AG04450 (cell line): ENCODE measurements around the gene LRRC72. TPM values are rescaled to one million over a fixed set of nuclear protein-coding genes. Genes with fewer than 3 reads are reported as not detected.

ENCODE experiments used
- CTCF ChIA-PET: fragments of 300-600, 350-600 bp; formaldehyde crosslinking; extraction: SDS; loops from one replicate; lab custom pipeline; 2022; ENCODE audit warnings: antibody characterized with exemption, inconsistent platforms; lab: Charles Lee
- POLR2A ChIA-PET: fragments of 350-600 bp; formaldehyde crosslinking; extraction: SDS; loops from one replicate; lab custom pipeline; 2021; ENCODE audit warnings: antibody characterized with exemption, inconsistent platforms; lab: Yijun Ruan, JAX
- DNase-seq: peaks from one replicate; pipeline ENCODE4 v3.0.0-alpha.2; 2011; ENCODE audit warnings: low read depth, low spot score
- H3K27ac ChIP-seq: one replicate; pipeline ENCODE4 v1.5.1; 2012; ENCODE audit warnings: low read depth, low read length, control low read depth
- H3K27me3 ChIP-seq: one replicate; pipeline ENCODE4 v1.6.0; 2012; ENCODE audit warnings: low read length; ENCODE audit not compliant: control insufficient read depth, insufficient read depth
- H3K4me3 ChIP-seq: 2 replicates; pipeline ENCODE4 v1.5.1; 2011; ENCODE audit warnings: mild to moderate bottlenecking, low read depth, low read length, control low read depth
- H3K9me3 ChIP-seq: 2 replicates; pipeline ENCODE4 v1.5.1; 2012; ENCODE audit warnings: low read length; ENCODE audit not compliant: control insufficient read depth, insufficient read depth
- CTCF ChIP-seq: IDR thresholded peaks from 2 replicates; pipeline ENCODE4 v1.5.1; 2011; ENCODE audit warnings: low read depth, low read length, control low read depth, inconsistent platforms
- polyA plus RNA-seq: library from polyadenylated mRNA; depleted of rRNA; stranded (reverse); fragments of >200 nt; gene quantifications from 2 replicates; pipeline ENCODE4 v1.2.3, GENCODE V29; 2011

The LRRC72 gene
- polyA plus RNA-seq, 1 experiment: not detected

- no peak for DNase-seq
- Histone ChIP-seq H3K27me3 (no peaks in the 10 kb centered on the region), H3K9me3 (peaks cover 7% of the 10 kb centered on the region), H3K27ac (no peak overlapping the region), H3K4me3 (no peak overlapping the region)
- POLR2A ChIA-PET: no interaction called here
- CTCF ChIA-PET: no interaction called here
- no peak for TF ChIP-seq CTCF
Measured at GRCh38 chr7:16583834-16584233, 57.2 kb downstream of the LRRC72 start.

GRCh38 chr7:16585540-16585939 is 58.9 kb downstream of the LRRC72 start:
- H3K27me3 ChIP-seq: no peaks in the 10 kb centered on the region
- ChIA-PET POLR2A (no interaction called here), CTCF (interaction anchor here (0.9 kb wide), 1 partner anchor 21 kb away, joined by 3 read pairs; no protein-coding TSS in a partner anchor)
- TF ChIP-seq CTCF: no peak
- H3K27ac ChIP-seq: no peak overlapping the region
- no peak for DNase-seq
- H3K9me3 ChIP-seq: peaks cover 7% of the 10 kb centered on the region
- H3K4me3 ChIP-seq: no peak overlapping the region

- H3K9me3 ChIP-seq: peaks cover 7% of the 10 kb centered on the region
- no peak for DNase-seq
- H3K4me3 ChIP-seq: no peak overlapping the region
- H3K27ac ChIP-seq: no peak overlapping the region
- ChIA-PET CTCF (interaction anchor here (0.9 kb wide), 1 partner anchor 22 kb away, joined by 3 read pairs; no protein-coding TSS in a partner anchor), POLR2A (no interaction called here)
- TF ChIP-seq CTCF: no peak
- H3K27me3 ChIP-seq: no peaks in the 10 kb centered on the region
Measured at GRCh38 chr7:16586081-16586874, 59.7 kb downstream of the LRRC72 start.

GRCh38 chr7:16587129-16587528 is 60.5 kb downstream of the LRRC72 start:
- Histone ChIP-seq H3K4me3 (no peak overlapping the region), H3K27ac (no peak overlapping the region), H3K9me3 (peaks cover 7% of the 10 kb centered on the region), H3K27me3 (no peaks in the 10 kb centered on the region)
- ChIA-PET CTCF (interaction anchor here (0.7 kb wide), 1 partner anchor 220 kb away, joined by 4 read pairs; no protein-coding TSS in a partner anchor), POLR2A (no interaction called here)
- TF ChIP-seq CTCF: no peak
- DNase-seq: no peak

GRCh38 chr7:16587790-16588189 is 61.2 kb downstream of the LRRC72 start:
- peaks cover 7% of the 10 kb centered on the region for H3K9me3 ChIP-seq
- ChIA-PET POLR2A (no interaction called here), CTCF (interaction anchor here (0.6 to 0.7 kb wide), 2 partner anchors 162 to 219 kb away, joined by 3 to 4 read pairs; no protein-coding TSS in a partner anchor)
- no peak overlapping the region for H3K27ac ChIP-seq
- no peak overlapping the region for H3K4me3 ChIP-seq
- no peak for DNase-seq
- no peak for TF ChIP-seq CTCF
- no peaks in the 10 kb centered on the region for H3K27me3 ChIP-seq
